ENCODE results near the gene NPEPL1. TPM values are rescaled to one million over a fixed set of nuclear protein-coding genes. Genes with fewer than 3 reads are reported as not detected.

Gene NPEPL1
- total and polyA plus RNA-seq, 10 of the 15 experiments (the other 5 are each of a cell fraction or from before 2014, with no cell fraction given), result 0.08 to 21.3 (median 10.2) TPM

- TF ChIP-seq ZNF24 (IDR thresholded peaks at IDR 0.05) (no peak), HDAC6 (IDR thresholded peaks at IDR 0.05; ENCODE audit: unreplicated experiment) (no peak), MLLT1 (IDR thresholded peaks at IDR 0.05) (no peak), BACH1 (IDR thresholded peaks at IDR 0.05; ENCODE audit: borderline replicate concordance) (no peak), HDGF (IDR thresholded peaks at IDR 0.05) (no peak), ZNF207 (IDR thresholded peaks at IDR 0.05; ENCODE audit: borderline replicate concordance) (no peak)
Observed at GRCh38 chr20:58645412-58645968, 47.1 kb upstream of the NPEPL1 start (continued).

- Histone ChIP-seq H3K4me2 (ENCODE audit: control insufficient read depth, insufficient read depth) (no peak overlapping the region), H3K27ac (ENCODE audit: control insufficient read depth, insufficient read depth) (no peak overlapping the region), H3K4me3 (no peak overlapping the region), H2AFZ (ENCODE audit: control insufficient read depth, low read depth, low read length) (no peak overlapping the region), H3K36me3 (ENCODE audit: control insufficient read depth in 2 of 2, insufficient read depth in 2 of 2, low read length in 1 of 2) (no peaks in the 10 kb centered on the region), H4K20me1 (ENCODE audit: control insufficient read depth, insufficient read depth) (no peaks in the 10 kb centered on the region), H3K79me2 (ENCODE audit: control insufficient read depth, insufficient read depth, low read length) (peaks cover 5% of the 10 kb centered on the region), H3K4me1 (ENCODE audit: control insufficient read depth, insufficient read depth, low read length) (no peaks in the 10 kb centered on the region; the same call in 1 of the 2 replicates), H3K9me3 (replicated peaks; ENCODE audit: control insufficient read depth, insufficient read depth, low read length) (no peaks in the 10 kb centered on the region), H3K27me3 (replicated peaks in 1 of 2; ENCODE audit: control insufficient read depth in 2 of 2, insufficient read depth in 2 of 2, low read length in 1 of 2) (no peaks in the 10 kb centered on the region), H3K9ac (ENCODE audit: control insufficient read depth, insufficient read depth, low read length) (no peak overlapping the region)
- RAD21 ChIA-PET (ENCODE audit: unreplicated experiment), result no interaction called here
- BruUV-seq (replicated peaks), result no TSS peak
- WGBS (ENCODE audit: insufficient coverage, insufficient replicate concordance, low lambda C conversion rate, missing lambda C conversion rate), result 66% methylated on average over 3 of the region's 3 CpGs
- intact Hi-C loops (cut with micrococcal nuclease; ENCODE audit: unreplicated experiment) (no loop called here), in situ Hi-C loops (cut with MboI) (loop anchor here (25.0 kb wide), 1 partner anchor 184 kb away; no protein-coding TSS in a partner anchor)
- SMC1A ChIA-PET (ENCODE audit: uncharacterized antibody, unreplicated experiment), result interaction anchor here (0.6 to 1.6 kb wide), 2 partner anchors 214 to 409 kb away, joined by 3 to 5 read pairs; no protein-coding TSS in a partner anchor
- DNase-seq (ENCODE audit: low read depth, low spot score), result no peak
- CTCF ChIA-PET, result interaction anchor here (1.3 to 1.5 kb wide), 2 partner anchors 198 to 219 kb away, joined by 3 to 4 read pairs; no protein-coding TSS in a partner anchor
- no peak for FAIRE-seq
- no peak for ATAC-seq
- POLR2A ChIA-PET, result no interaction called here
- no peak for TF ChIP-seq TCF7 (IDR thresholded peaks at IDR 0.05; ENCODE audit: borderline replicate concordance)
- no peak for TF ChIP-seq JUND (IDR thresholded peaks at IDR 0.05; ENCODE audit: low read depth, low read length)
- TF ChIP-seq SPI1 (IDR thresholded peaks at IDR 0.05; ENCODE audit: borderline replicate concordance, insufficient read depth, low read depth, low read length), result no peak
- TF ChIP-seq KAT2A (conservative IDR thresholded peaks at IDR 0.05; ENCODE audit: control insufficient read depth, low read depth, low read length), result no peak
- TF ChIP-seq PML (IDR thresholded peaks at IDR 0.05; ENCODE audit: low read length), result no peak
- TF ChIP-seq, protein P1, sequence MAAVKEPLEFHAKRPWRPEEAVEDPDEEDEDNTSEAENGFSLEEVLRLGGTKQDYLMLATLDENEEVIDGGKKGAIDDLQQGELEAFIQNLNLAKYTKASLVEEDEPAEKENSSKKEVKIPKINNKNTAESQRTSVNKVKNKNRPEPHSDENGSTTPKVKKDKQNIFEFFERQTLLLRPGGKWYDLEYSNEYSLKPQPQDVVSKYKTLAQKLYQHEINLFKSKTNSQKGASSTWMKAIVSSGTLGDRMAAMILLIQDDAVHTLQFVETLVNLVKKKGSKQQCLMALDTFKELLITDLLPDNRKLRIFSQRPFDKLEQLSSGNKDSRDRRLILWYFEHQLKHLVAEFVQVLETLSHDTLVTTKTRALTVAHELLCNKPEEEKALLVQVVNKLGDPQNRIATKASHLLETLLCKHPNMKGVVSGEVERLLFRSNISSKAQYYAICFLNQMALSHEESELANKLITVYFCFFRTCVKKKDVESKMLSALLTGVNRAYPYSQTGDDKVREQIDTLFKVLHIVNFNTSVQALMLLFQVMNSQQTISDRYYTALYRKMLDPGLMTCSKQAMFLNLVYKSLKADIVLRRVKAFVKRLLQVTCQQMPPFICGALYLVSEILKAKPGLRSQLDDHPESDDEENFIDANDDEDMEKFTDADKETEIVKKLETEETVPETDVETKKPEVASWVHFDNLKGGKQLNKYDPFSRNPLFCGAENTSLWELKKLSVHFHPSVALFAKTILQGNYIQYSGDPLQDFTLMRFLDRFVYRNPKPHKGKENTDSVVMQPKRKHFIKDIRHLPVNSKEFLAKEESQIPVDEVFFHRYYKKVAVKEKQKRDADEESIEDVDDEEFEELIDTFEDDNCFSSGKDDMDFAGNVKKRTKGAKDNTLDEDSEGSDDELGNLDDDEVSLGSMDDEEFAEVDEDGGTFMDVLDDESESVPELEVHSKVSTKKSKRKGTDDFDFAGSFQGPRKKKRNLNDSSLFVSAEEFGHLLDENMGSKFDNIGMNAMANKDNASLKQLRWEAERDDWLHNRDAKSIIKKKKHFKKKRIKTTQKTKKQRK (IDR thresholded peaks at IDR 0.05; ENCODE audit: low read depth, low read length), result no peak
- no peak for TF ChIP-seq ASH2L (IDR thresholded peaks at IDR 0.05; ENCODE audit: borderline replicate concordance, low read depth)
- TF ChIP-seq, protein P2, sequence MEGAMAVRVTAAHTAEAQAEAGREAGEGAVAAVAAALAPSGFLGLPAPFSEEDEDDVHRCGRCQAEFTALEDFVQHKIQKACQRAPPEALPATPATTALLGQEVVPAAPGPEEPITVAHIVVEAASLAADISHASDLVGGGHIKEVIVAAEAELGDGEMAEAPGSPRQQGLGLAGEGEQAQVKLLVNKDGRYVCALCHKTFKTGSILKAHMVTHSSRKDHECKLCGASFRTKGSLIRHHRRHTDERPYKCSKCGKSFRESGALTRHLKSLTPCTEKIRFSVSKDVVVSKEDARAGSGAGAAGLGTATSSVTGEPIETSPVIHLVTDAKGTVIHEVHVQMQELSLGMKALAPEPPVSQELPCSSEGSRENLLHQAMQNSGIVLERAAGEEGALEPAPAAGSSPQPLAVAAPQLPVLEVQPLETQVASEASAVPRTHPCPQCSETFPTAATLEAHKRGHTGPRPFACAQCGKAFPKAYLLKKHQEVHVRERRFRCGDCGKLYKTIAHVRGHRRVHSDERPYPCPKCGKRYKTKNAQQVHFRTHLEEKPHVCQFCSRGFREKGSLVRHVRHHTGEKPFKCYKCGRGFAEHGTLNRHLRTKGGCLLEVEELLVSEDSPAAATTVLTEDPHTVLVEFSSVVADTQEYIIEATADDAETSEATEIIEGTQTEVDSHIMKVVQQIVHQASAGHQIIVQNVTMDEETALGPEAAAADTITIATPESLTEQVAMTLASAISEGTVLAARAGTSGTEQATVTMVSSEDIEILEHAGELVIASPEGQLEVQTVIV (IDR thresholded peaks at IDR 0.05; ENCODE audit: borderline replicate concordance, partially characterized antibody), result no peak
- no peak for TF ChIP-seq RBBP5 (conservative IDR thresholded peaks at IDR 0.05)
- TF ChIP-seq SIX5 (IDR thresholded peaks at IDR 0.05; ENCODE audit: low read depth, low read length, severe bottlenecking), result no peak
- no peak for TF ChIP-seq POU2F2 (IDR thresholded peaks at IDR 0.05; ENCODE audit: borderline replicate concordance, low read depth, low read length)
- no peak for TF ChIP-seq ZNF207 (IDR thresholded peaks at IDR 0.05; ENCODE audit: borderline replicate concordance)
Observed at GRCh38 chr20:58646257-58646656, 46.3 kb upstream of the NPEPL1 start.

All from GM12878 (cell line).